ENCODE results near the gene FBXL5.

Gene FBXL5

GRCh38 chr4:15600176-15600575 is 55.0 kb downstream of the FBXL5 start:
- H3K4me3 ChIP-seq (ENCODE audit: low read depth, low read length) = no peak overlapping the region
- no peak for TF ChIP-seq CTCF (IDR thresholded peaks at IDR 0.05; ENCODE audit: low read depth, low read length, missing control alignments)
- in situ Hi-C loops (cut with HindIII; ENCODE audit: low sequenced_read_pairs) = no loop called here
- DNase-seq (ENCODE audit: low read depth) = no peak

GRCh38 chr4:15598644-15599043 is 56.5 kb downstream of the FBXL5 start:
- TF ChIP-seq CTCF (IDR thresholded peaks at IDR 0.05; ENCODE audit: low read depth, low read length, missing control alignments) = no peak
- H3K4me3 ChIP-seq (ENCODE audit: low read depth, low read length) = no peak overlapping the region
- in situ Hi-C loops (cut with HindIII; ENCODE audit: low sequenced_read_pairs) = no loop called here
- DNase-seq (ENCODE audit: low read depth) = no peak

GRCh38 chr4:15592799-15593198 is 62.4 kb downstream of the FBXL5 start:
- in situ Hi-C loops (cut with HindIII; ENCODE audit: low sequenced_read_pairs) = no loop called here
- H3K4me3 ChIP-seq (ENCODE audit: low read depth, low read length) = no peak overlapping the region
- no peak for DNase-seq (ENCODE audit: low read depth)
- no peak for TF ChIP-seq CTCF (IDR thresholded peaks at IDR 0.05; ENCODE audit: low read depth, low read length, missing control alignments)

GRCh38 chr4:15587649-15588048 is 67.5 kb downstream of the FBXL5 start:
- DNase-seq (ENCODE audit: low read depth) = no peak
- no peak for TF ChIP-seq CTCF (IDR thresholded peaks at IDR 0.05; ENCODE audit: low read depth, low read length, missing control alignments)
- in situ Hi-C loops (cut with HindIII; ENCODE audit: low sequenced_read_pairs) = no loop called here
- no peak overlapping the region for H3K4me3 ChIP-seq (ENCODE audit: low read depth, low read length)

- H3K4me3 ChIP-seq (ENCODE audit: low read depth, low read length) = no peak overlapping the region
- no peak for TF ChIP-seq CTCF (IDR thresholded peaks at IDR 0.05; ENCODE audit: low read depth, low read length, missing control alignments)
- in situ Hi-C loops (cut with HindIII; ENCODE audit: low sequenced_read_pairs) = no loop called here
- no peak for DNase-seq (ENCODE audit: low read depth)
These were observed 69.1 kb downstream of the FBXL5 start for GRCh38 chr4:15586066-15586465.

- DNase-seq (ENCODE audit: low read depth) = no peak
- no peak overlapping the region for H3K4me3 ChIP-seq (ENCODE audit: low read depth, low read length)
- no peak for TF ChIP-seq CTCF (IDR thresholded peaks at IDR 0.05; ENCODE audit: low read depth, low read length, missing control alignments)
- in situ Hi-C loops (cut with HindIII; ENCODE audit: low sequenced_read_pairs) = no loop called here
These were observed 69.8 kb downstream of the FBXL5 start for GRCh38 chr4:15585331-15585730.

- DNase-seq (ENCODE audit: low read depth) = no peak
- no peak overlapping the region for H3K4me3 ChIP-seq (ENCODE audit: low read depth, low read length)
- no peak for TF ChIP-seq CTCF (IDR thresholded peaks at IDR 0.05; ENCODE audit: low read depth, low read length, missing control alignments)
- in situ Hi-C loops (cut with HindIII; ENCODE audit: low sequenced_read_pairs) = no loop called here
These were observed 70.4 kb downstream of the FBXL5 start for GRCh38 chr4:15584785-15585184.
